Amniotic stem cell (primary cell): ENCODE data around the gene ARHGAP6.
"Not testable (repeated sequence)": the region's sequence is repeated elsewhere in the genome, so short reads cannot be mapped to it uniquely, and the experiment has no call there.

Experiments
- DNase-seq: peaks from one replicate; lab custom pipeline; 2025; lab: John Stamatoyannopoulos, UW

Gene ARHGAP6

GRCh38 chrX:11399489-11400094 is 266.1 kb downstream of the ARHGAP6 start:
- DNase-seq = no peak

GRCh38 chrX:11398785-11399184 is 266.9 kb downstream of the ARHGAP6 start:
- DNase-seq = no peak

- no peak for DNase-seq
These were observed 267.6 kb downstream of the ARHGAP6 start for GRCh38 chrX:11398139-11398538.

DNA sequence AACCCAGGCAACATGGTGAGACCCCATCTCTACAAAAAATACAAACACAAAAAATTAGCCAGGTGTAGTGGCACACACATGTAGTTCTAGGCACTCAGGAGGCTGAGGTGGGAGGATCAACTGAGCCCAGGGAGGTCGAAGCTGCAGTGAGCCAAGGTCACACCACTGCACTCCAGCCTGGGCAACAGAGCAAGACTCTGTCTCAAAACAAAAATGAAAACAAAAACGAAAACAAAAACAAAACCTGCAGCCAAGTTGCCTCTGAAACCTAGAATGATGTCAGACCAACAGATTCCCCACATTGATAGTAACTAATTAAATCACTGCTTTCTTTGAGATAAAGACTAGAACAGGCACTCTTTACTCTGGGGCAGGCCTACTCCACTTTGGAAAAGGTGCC is 268.0 kb downstream of the ARHGAP6 start:
- no peak for DNase-seq

DNA sequence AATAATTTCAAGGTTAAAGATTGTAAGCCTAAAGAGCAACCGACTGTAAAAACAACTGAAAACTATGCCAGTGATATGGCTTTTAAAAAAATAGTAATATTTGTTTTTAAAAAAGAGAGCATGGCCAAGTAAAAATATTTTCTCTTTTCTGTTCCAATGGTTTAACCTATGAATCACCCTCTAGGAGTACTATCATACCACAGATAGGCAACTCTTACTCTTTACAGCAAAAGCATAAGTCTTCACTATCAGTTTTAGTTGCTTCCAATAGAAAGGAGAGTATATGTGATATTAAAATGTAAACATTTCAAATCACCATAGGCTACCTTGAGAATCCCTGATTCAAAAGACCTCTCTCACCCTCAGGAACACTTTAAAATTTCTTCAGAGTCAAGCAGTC is 269.9 kb downstream of the ARHGAP6 start:
- DNase-seq = no peak

DNA sequence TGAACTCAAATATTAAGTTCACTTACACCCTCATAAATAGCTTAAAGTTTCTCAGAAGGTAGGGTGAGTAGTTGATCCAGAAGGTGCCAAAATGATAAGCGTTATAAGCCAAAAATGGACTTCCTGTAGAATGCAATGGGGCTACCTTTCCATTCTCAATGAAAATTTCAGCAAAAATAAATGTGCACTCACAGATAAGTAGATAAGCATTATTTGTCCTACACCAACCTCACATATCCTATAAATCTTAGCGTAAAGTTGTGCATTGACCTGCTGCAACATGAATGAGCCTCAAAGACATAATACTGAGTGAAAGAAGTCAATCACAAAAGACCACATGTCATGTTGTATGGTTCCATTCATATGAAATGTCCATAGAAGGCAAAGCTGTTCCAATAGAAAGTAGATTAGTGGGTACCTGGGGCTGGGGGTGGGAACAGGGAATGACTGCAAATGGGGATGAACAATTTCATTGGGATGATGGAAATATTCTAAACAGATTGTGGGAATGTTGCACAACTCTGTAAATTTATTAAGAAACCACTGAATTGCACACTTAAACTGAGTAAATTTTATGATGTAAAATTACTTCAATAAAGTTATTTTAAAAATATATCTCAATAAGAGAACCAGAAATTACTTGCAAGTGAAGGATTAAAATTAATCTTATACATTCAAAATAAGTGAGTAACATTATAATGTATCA is 271.6 kb downstream of the ARHGAP6 start:
- no peak for DNase-seq

DNA sequence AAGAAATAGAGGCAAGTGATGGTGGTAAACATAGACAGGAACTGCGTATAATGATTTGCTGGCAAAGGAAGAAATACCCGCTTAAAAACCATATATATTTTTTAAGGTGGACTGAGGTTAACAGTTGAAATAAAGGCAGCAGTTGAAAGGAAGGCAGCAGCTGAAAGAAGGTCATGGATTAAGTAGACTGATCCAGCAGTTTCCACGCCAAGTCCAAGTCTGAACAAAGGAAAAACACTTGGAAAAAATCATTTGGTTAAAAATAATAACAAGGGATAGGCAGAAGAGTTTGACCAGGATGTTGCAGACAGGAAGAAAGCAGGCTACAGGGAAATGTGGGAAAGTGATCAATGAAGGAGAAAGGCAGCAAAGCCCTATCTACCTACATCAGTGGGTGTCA is 278.9 kb downstream of the ARHGAP6 start:
- DNase-seq = no peak

DNA sequence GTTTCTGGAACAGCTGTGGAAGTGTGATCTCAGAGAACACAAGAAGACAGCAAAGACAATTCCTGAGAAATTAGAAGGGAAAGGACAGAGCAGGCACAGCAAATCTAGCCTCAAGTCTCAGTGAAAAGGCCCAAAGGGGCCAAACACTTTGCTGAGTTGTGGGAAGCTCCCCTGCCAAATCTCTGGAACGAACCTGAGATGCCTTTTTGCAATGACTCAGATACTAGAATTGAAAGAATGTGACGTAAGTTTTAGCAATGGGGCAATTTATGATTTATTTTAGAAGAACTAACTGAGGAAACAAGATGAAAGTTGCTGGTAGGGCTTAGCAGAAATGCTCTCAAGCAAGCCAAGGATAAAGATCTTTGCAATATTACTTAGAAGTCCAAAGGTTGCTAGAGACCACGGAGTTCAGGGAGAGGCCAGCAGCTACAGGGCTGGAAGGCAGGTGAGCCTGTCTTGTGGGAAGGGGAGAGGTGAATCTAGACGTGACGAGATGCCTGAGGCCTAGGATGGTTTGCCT is 279.7 kb downstream of the ARHGAP6 start:
- peak; percentile 21 for DNase-seq

DNA sequence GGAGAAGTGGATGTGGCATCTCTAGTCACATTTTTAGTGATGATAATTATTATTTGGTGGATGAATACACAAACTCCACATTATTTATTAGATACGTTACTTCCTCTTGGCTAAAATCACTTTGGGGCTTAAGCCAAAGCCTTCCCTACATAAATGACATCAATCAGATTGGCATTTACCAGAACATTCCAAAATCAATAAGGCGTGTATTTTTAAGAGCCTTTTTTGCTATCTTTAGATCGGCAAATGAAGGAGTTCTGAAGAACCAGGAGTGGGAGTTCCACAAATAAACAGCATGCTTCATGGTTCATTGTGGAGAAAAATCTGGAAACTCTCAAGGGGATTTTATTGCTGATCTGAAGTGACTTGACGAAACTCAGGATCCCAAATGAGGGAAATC is 282.8 kb downstream of the ARHGAP6 start:
- DNase-seq = no peak

GRCh38 chrX:11381464-11381863 is 284.3 kb downstream of the ARHGAP6 start:
- no peak for DNase-seq

DNA sequence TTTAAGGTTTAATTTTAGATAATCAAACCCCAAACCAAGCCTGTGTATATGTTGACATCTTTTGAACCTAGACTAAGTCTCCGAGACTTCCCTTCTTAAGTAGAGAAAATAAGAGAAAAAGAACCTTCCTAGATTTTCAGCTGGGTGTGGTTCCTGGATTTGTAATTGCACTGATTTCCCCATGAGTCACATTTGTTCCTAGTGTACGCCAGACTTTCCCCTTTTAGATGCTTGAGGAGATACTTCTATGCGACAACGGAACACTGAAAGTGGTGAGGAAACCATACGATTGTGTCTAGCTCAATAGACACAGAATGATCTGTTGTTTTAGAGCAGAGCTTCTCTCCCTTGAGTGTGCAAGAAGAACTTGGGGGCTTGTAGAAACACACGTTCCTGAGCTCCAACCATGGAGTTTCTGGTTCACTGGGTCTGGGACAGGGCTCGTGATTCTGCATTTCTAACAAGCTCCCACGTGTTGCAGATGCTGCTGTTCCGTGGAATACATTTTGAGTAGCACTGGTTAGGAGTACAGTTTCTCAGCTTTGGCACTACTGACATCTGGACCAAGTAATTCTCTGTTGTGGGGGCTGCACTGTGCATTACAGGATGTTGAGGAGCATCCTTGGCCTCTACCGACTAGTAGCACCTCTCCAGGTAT is 285.4 kb downstream of the ARHGAP6 start:
- DNase-seq = no peak

DNA sequence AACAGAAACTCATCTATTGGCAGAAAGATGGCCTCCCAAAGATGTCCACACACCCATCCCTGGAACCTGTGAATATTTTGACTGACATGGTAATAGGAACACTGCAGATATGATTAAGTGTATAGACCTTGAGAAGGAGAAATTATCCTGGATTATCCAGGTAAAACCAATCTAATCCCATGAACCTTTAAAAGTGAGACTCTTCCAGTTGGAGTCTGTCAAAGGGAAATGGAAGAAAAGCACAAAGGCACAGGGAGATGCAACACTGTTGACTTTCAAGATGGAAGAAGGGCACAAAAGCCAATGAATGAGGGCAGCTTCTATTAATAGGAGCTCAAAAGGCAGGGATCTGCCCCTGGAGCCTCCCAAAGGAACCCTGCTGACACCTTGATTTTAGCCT is 289.6 kb downstream of the ARHGAP6 start:
- no peak for DNase-seq

DNA sequence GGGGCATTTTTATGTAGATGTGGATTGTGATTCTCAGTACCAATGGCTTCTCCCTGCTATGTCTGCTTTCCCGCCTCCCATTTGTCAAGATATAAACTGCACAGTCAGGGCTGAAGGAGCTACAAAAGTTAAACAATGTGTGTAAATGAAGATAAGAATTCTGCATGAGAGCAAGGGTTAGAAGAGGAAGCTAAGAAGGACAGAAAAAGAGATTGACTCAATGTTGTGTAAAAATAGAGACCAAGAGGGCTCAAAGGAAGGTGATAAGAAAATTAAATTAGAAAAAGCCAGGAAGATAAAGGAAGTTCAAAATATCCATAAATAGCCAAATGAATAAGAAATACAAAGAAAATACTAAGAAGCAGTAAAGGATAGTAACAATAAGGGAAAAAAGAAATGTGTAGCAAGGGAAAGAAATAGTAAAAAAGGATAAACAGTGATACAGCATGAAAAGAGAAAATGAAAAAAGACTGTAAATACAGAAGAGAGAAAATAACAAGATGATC is 290.1 kb downstream of the ARHGAP6 start:
- no peak for DNase-seq

DNA sequence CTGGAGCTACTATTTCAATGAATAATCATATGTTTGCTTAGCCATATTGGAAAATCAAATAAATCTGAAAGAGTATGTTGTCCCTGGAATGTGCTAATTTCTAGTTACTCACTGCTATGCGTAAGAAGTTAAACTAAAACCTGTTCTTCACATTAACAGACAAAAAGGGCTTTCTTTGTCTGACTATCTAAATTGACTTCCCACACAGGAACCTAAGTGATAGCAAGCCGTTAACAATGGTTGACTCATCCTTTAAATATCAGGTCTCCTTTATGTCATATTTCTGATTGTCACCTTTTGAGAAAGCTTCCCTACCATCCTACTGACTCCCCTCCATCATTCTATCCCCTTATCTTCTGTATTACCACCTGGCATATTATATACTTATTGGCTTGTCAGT is 291.1 kb downstream of the ARHGAP6 start:
- no peak for DNase-seq

DNA sequence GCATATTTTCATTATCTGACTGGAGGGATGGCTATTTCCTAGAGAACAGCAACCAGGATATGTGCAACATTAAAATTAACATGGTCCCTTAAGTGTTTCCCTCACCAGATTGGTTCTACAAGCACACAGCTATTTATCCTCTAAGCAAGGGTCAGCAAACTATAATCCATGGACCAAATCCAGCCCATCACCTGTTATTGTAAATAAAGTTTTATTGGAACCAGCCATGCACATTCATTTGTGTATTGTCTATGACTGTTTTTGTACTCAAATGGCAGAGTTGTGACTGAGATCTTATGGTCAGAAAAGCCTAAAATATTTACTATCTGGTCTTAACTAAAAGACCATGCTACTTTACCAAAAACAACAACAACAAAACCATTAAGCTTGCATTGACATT is 294.6 kb downstream of the ARHGAP6 start:
- no peak for DNase-seq

DNA sequence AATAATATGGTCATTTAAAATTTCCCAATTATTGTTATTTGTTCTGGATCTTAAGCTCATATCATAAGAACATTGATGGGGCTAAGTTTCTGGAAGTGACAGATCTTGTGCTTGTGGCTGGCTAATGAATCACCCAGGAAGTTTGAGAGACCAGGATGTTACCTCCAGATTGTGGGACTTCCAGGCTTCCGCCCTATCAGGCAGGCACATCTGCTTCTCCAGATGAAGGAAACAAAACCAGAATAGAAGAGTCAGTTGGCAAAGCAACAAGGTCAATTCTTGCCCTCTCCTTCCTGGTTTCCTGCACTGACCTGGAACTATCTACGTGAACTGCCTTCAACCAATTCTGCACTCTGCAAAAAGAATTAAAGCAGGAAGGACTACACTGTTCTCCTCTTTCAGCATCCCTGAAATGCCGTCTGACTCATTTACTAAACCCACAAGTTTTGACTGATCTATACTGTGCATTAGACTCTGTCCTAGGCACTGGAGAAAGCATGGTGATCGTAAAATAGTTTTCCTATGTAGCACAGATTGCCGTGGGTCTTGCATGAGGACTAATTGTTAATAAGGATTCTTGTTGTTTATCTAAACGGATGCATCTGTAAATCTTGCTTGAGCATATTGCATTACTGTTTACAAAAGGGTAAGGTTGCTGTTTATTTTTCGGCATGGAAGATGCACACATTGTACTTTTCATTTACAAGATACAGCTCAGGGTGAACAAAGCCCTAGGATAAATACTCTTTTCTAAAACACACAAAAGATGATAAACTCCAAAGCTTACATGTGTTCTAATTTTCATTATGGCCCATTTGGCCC is 297.9 kb downstream of the ARHGAP6 start:
- DNase-seq = no peak

DNA sequence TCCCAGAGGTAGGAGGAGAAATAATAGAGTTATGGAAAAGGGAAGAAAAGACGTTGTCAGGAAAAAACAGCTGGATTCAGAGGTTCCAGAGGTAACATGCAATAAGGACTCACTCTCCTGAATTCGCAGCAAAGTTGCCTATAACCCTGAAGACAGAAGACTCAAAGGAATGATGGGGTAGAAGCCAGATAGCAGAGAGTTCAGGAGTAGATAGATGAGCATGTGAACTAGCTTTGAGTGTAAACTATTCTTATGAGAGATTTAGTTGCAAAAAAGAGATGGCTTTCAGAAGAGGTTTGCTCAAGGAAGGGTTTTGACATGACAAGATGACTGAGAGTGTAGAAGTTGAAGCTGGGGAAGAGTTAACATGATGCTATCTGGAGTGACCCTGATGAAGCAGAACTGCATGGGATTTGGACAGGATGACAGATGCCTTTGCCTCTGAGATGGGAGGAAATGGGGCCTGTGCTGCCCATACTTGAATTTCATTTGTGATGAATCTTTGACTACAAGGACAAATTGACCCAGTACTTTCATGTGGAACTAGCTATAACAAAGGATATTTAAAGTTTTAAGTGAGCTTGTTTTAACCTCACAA is 298.6 kb downstream of the ARHGAP6 start:
- no peak for DNase-seq

DNA sequence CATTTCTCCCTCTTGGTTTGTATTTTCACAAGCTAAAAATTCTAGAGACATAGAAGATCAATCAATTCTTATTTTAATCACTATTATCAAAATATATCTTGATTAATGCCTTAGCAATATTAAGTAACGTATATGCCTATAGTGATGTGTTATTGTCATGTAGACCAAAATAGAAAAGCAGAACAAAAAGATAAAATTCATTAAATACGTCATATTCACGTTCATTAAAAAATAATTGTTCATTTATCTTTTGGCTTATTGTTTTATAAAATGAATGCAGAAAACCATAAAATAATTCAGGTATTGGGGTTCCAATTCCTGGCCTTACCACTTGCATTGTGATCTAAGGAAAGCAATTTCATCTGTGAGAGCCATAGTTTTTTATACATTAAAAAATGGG is 300.3 kb downstream of the ARHGAP6 start:
- no peak for DNase-seq

- DNase-seq = no peak
These were observed 300.9 kb downstream of the ARHGAP6 start for GRCh38 chrX:11364835-11365234.

GRCh38 chrX:11363825-11364224 is 301.9 kb downstream of the ARHGAP6 start:
- not testable (repeated sequence) for DNase-seq

DNA sequence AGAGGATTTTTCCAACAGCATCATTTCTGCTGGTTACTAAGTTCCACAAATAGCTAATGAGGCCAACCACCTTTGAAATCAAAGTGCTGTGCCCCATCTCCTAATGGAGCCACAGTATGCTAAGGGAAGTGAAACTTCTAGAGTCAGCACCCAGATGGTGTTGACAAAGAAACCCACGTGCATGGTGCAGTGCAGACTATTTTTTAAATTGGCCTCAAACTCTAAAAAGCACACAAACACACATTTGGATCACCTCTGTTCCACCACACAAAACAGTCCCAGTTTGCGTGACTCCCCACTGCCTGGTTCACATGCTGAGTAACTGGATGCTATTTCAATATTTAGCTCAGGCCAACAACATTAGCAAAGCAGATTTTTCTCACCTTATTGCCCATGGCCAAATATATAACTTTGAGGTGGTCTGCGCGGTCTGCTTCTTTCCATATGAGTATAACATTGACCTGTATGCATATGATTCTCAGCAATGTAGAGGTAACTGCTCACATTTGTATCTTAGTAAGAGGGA is 302.6 kb downstream of the ARHGAP6 start:
- no peak for DNase-seq
